Epithelial cell of esophagus (primary cell): Measurements from ENCODE around the gene EXD2.
"Not testable (repeated sequence)": the region's sequence is repeated elsewhere in the genome, so short reads cannot be mapped to it uniquely, and the experiment has no call there.

ENCODE experiments used
- DNase-seq: peaks from one replicate; pipeline ENCODE4 v3.0.0; 2010; ENCODE audit warnings: low read depth
- H3K4me3 ChIP-seq: 2 replicates; pipeline ENCODE4 v1.5.1; 2011; ENCODE audit warnings: mild to moderate bottlenecking, low read length, control low read depth
- TF ChIP-seq, protein P1 (sequence below): IDR thresholded peaks from 2 replicates; pipeline ENCODE4 v1.5.1; 2011; ENCODE audit warnings: low read depth, mild to moderate bottlenecking, low read length, control low read depth, inconsistent platforms; ENCODE audit not compliant: insufficient read depth; ENCODE audit errors: missing control alignments

The EXD2 gene

GRCh38 chr14:69284170-69284569 lies 92.9 kb downstream of the EXD2 start:
- no peak for DNase-seq
- TF ChIP-seq, protein P1, sequence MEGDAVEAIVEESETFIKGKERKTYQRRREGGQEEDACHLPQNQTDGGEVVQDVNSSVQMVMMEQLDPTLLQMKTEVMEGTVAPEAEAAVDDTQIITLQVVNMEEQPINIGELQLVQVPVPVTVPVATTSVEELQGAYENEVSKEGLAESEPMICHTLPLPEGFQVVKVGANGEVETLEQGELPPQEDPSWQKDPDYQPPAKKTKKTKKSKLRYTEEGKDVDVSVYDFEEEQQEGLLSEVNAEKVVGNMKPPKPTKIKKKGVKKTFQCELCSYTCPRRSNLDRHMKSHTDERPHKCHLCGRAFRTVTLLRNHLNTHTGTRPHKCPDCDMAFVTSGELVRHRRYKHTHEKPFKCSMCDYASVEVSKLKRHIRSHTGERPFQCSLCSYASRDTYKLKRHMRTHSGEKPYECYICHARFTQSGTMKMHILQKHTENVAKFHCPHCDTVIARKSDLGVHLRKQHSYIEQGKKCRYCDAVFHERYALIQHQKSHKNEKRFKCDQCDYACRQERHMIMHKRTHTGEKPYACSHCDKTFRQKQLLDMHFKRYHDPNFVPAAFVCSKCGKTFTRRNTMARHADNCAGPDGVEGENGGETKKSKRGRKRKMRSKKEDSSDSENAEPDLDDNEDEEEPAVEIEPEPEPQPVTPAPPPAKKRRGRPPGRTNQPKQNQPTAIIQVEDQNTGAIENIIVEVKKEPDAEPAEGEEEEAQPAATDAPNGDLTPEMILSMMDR: no peak

DNA sequence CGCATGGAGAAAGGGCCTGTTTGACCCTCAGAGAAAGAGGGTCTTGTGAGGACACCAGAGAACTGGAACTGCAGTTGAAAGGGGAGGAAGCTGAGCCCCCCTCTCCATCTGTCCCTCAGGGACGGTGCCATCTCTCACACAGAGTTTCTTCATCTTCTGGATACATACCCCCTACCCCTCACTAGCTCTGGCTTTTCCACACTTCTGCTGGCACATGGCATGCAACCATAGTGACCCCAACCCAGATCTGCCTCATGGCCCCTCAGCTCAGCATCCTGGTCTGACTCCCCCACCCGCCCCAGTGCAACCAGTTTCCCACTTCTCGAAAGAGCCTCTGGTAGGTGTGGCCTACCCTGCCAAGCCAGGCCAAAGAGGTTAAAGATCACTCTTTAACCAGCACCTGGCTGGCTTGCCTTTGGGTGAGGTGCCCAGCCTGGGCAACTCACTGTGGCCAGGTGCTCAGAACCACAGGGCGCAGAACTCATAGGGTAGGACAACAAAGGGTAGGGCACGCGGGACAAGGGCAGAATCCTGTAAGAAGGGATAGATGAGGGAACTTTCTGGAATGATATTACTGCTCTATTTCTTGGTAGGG lies 94.5 kb downstream of the EXD2 start:
- H3K4me3 ChIP-seq: no peak overlapping the region
- TF ChIP-seq, protein P1: no peak
- DNase-seq: no peak

More at GRCh38 chr14:69284170-69284569, 92.9 kb downstream of the EXD2 start:
- no peak overlapping the region for H3K4me3 ChIP-seq

DNA sequence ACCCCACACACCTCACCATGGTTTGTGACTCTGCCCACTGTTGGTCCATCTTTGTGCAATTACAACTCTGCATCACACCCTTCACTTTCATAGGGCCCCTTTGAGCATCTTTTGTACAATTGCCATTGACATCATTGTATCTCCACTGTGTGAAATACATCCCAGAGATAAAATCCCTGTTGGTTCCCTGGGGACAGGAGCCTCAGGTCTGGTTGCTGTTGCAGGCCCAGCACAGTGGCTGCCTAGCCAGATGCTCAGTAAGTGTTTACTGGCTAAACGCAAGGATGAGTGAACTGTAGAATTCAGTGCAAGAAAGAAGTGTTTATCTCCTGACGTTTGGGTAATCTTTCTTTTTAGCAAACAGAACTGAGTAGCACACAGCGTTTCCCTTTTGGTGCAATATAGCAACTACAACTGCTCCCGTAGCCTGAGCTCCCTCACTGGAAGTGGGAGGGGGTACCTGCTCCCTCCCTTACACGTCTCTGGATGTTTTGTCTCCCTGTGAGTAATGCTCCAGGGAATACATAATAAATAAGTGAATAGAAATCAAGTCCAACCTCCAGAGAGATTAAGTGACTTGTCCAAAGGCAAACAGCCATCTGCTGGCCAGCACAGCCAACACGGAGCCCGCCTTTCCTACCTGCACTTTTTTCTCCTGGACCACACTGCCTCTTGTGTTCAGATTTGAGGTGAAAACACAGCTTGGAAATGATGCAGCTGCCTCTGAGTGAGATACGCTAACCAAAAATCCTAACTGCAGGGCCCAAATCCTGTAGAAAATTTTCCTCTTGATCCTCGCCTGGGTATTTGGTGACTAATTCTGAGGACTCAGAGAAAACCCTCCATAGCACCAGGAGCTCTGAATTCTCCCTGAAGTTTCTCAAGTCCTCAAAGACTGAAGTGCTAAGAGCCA lies 96.1 kb downstream of the EXD2 start:
- no peak overlapping the region for H3K4me3 ChIP-seq
- TF ChIP-seq, protein P1: no peak
- no peak for DNase-seq

DNA sequence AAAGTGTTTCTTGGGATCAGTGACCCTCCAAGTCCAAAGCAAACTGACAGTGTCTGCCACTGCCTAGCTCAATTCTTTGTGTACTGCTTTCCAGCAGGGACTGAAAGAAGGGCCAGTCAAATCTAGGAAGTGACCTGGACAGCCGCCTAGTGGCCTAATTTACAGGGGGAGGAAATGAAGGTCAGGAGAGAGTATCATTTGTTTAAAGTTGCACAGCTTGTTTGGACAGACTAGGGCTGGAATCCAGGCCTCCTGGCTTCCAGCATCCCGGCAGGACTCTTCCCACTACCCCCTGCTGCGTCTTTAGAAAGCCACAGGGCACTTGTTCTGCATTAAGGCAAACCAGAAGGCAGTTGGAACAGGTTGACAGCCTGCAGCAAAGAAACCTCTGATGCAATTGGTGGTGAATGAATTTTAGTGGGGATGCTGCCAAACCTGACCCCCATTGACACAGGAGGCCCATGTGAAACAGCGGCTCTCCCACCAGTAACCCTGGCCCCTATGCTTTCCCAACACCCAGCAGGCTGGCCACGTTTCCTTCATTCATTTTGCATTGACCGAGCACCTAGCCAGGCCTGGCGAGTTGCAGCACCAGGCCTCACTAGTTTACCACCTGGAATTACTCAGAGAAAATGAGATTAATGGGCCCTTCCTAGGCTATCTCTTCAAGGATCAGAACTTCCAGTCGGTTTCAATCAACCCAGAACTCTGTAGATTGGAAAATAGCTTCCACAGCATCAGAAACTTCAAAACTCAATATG lies 96.9 kb downstream of the EXD2 start:
- H3K4me3 ChIP-seq: no peak overlapping the region
- TF ChIP-seq, protein P1: peak; percentile 30
- no peak for DNase-seq

DNA sequence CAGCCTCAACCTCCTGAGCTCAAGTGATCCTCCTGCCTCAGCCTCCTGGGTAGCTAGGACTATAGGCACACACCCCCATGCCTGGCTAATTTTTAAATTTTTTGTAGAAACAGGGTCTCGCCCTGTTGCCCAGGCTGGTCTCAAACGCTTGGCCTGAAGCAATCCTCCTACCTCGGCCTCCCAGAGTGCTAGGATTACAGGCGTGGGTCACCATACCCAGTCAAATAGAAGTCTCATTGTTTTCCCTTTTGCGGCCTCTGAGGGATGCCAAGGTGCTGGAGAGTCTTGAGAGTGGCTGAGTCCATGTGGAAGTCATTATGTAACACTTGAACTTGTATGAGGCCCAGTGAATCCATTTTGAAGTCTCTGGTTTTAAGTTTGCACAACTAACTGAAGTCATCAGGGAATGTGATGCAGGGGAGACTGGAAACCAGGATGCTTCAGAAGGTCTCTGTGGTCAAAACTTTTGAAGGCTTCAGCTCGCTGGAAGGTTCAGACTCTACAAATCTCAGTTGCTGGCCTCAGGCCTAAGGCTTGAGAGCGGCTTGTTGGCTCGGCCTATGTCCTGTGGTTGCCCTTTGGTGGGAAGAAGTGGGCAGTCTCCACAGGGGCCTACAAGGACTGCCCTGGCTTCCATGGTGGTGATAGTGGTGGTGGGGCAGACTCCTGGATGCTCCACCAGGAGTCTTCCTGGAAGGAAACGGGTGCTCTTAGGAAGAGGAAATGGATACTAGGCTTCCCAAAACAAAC lies 97.8 kb downstream of the EXD2 start:
- H3K4me3 ChIP-seq: no peak overlapping the region
- DNase-seq: no peak
- TF ChIP-seq, protein P1: no peak

GRCh38 chr14:69289811-69290520 lies 98.7 kb downstream of the EXD2 start:
- no peak for DNase-seq
- H3K4me3 ChIP-seq: no peak overlapping the region
- TF ChIP-seq, protein P1: no peak

GRCh38 chr14:69290881-69291280 lies 99.6 kb downstream of the EXD2 start:
- not testable (repeated sequence) for DNase-seq, H3K4me3 ChIP-seq
